ENCODE data around the gene LSR.
"Not testable (repeated sequence)": the region's sequence is repeated elsewhere in the genome, so short reads cannot be mapped to it uniquely, and the experiment has no call there.

LSR gene

DNA sequence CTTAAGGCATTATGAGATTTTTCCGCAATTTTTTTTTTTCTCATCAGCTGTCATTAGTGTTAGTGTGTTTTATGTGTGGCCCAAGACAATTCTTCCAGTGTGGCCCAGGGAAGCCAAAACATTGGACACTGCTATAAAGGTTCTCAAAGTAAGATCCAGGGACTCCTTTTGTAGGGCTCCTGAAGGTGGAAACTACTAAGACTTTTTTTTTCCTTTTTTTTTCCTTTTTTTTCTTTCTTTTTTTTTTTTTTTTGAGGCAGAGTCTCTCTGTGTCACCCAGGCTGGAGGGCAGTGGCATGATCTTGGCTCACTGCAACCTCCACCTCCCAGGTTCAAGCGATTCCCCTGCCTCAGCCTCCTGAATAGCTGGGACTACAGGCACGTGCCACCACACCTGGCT lies 36.7 kb downstream of the LSR start:
- DNase-seq: not testable (repeated sequence)

DNA sequence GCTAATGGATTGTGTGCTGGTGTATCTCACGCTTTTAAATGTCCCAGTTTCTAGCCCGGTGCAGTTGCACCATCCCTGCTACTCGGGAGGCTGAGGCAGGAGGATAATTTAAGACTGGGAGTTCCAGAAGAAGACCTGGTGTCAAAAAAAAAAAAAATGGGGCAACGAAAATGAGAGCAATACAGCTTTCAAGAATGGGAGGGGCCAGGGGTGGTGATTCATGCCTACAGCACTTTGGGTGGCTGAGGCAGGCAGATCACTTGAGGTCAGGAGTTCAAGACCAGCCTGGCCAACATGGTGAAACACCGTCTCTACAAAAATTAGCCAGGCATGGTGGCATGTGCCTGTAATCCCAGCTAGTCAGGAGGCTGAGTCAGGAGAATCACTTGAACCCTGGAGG lies 37.3 kb downstream of the LSR start:
- DNase-seq: not testable (repeated sequence)

DNA sequence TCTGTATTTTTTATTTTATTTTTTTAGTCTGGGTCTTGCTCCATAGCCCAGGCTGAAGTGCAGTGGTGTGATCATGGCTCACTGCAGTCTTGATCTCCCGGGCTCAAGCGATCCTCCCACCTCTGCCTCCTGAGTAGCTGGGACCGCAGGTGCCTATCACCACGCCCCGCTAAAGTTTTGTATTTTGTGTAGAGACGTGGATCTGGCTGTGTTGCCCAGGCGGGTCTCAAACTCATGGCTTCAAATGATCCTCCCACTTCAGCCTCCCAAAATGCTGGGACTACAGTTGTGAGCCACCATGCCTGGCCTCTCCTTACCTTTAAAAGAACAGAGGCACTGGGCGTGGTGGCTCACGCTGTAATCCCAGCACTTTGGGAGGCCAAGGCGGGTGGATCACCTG lies 38.9 kb downstream of the LSR start:
- DNase-seq: no peak

DNA sequence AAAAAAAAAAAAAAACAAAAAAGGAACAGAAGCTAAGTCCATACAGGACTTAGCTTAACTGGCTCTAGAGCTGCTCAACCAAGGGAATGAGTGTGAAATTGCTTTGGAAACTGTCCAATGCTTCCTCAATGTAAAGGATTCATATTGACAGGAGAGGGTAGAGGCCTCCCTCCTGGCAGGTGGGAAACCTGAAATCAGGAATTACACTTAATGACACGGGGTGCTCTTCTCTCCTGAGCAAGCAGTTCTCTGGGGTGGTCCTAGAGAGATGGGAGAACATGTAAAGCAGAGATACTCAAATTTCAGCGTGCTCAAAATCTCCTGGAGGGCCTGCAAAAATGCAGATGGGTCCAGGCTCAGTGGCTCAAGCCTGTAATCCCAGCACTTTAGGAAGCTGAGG lies 39.5 kb downstream of the LSR start:
- DNase-seq: no peak

DNA sequence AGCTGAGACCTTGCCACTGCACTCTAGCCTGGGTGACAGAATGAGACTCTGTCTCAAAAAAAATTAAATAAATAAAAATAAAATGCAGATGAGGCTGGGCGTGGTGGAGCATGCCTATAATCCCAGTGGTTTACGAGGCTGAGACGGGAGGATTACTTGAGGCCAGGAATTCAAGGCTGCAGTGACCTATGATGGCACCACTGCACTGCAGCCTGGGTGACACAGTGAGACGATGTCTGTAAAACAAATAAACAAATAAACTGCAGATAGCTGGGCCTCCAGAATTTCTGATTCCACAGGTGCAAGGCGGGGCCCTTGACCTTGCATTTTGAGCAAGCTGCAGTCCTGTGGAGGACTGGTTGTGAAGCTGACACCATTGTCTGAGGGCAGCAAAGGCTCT lies 40.1 kb downstream of the LSR start:
- DNase-seq: no peak

DNA sequence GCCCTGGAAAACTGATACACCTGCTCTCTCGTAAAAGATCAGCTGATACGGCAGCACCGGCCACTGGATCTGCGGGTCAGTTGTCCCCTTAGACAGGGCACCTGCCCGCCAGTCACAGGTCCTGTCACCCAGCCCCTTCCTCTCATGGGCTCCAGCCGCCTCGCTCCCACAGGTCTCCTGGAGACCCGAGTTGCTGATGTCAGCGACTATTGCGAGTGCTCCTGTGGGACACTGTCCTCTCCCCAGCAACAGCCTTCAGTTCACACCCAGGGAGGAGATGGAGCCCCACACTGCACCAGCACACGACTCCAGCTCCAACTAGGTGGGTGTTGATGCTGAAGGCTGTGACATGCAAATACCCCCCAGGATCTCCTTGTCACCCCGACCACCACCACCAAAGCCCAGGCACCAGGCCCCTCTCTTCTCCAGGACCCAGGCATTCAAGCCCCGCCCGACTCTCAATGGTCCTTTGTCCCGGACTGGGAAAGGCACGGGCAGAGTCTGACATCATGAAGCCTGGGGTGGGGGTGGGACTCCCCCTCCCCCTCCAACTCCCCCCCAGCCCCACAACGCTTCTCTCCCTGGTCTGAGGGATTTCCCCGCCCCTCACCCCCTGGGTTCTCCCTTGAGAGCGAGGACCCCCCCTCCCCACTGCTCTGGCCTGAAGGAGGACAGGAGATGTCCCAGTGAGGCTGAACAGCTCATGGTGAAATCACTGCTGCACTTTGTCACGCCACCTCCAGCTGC lies 41.8 kb downstream of the LSR start:
- peak in 42 of 51 donors; percentile 15 to 91 (median 70) for DNase-seq

DNA sequence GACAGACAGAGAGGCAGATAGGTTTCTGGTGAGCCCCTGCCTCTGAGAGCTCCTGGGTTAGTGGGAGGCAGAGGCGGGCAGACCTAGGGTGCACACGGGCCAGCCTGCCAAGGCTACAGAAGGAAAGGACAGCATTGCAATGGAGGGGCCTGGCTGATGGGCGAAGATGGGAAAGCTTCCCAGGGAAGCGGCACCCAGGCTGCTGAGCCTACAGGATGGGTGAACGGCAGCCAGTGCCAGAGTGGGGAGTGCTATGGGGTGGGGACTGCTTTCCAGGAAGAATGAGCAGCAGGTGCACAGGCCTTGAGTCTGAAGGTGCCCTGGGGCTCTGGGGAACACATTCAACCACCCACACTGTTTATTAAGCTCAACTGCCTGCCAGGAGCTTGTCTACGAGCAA lies 42.5 kb downstream of the LSR start:
- DNase-seq: peak in 8 of 51 donors; percentile 40 to 81 (median 49)

DNA sequence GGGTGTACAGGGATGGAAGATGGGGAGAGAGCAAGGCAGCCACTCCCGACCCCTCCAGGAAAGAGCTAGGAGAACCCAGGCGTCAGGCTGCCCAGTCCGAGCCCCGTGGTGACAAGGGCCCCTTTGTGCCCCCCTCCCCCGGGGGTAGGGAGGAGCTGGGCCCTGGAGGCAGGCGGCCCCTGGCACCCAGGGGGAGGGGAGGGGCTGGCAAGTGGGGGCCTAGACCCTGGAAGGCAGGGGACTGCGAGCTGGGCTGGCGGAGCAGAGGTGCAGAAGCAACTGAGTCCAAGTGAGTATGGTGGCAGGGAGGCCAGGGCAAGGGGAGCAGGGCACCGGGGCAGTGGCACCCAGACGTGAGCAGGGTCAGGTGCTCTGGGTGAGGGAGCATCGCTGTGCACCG lies 43.1 kb downstream of the LSR start, which contains the start of gene MAG:
TSS of gene MAG (plus strand) at position 246 of the 400 bp plus-strand sequence. CDS start 3,248 bp downstream, outside the sequence.
- DNase-seq: peak in 44 of 51 donors; percentile 28 to 94 (median 79)

DNA sequence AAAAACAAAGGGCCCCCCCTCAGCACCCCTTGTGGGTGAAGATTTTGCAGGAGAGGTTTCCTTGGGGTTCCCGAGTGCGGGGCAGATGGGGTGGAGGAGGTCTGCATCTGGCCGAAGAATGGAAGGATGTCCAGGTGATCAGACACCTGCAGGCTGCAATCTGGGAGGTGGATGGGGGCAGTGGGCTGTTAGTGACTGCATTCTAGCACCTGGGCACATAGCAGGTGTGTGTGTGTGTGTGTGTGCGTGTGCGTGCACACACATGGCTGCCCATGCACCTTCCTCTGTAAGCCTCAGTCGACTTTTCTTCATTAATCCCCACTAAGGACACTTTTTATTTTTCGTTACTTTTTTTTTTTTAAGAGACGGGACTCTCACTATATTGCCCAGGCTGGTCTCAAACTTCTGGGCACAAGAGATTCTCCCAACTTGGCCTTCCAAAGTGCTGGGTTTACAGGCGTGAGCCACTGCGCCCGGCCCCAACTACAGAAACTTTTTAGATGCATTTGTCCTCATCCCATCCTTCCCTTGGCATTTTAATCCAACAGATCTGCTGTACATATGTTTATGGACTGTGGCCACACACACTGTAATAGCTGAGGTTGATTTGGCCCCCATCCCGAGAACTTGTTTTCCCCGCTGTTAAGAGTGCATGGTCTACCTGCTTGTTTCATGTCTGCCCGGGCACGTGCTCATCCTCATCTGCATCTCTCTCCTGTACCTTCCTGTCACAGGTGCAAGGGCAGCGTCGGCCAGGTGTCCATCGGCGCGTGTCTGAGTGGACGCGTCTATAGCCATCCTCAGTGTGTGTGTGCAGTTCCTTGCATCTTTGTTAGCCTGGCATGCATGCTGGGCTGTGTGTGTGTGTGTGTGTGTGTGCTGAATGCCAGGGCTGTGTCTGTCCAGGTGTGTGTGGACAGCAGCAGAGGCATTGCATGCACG lies 43.9 kb downstream of the LSR start:
- peak in 1 of 51 donors; percentile 57 for DNase-seq

DNA sequence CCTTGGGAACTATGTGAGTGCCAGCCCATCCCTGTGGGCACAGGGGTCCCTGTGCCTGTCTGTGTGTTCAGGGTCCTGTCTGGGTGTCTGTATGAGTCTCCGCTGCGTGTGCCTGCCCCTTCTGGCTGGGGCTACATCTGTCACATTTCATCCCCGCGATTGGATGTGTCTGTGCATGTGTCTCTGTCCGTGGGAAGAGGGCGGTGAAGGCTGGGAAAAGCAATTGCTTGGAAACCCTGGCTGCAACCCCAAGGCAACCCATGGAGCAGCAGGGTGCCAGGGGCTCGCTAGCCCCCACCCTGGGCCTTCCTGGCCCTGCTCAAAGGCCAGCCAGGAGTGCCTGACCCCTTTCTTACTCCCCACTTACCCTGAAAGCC lies 44.5 kb downstream of the LSR start:
- peak in 29 of 51 donors; percentile 10 to 67 (median 40) for DNase-seq

DNA sequence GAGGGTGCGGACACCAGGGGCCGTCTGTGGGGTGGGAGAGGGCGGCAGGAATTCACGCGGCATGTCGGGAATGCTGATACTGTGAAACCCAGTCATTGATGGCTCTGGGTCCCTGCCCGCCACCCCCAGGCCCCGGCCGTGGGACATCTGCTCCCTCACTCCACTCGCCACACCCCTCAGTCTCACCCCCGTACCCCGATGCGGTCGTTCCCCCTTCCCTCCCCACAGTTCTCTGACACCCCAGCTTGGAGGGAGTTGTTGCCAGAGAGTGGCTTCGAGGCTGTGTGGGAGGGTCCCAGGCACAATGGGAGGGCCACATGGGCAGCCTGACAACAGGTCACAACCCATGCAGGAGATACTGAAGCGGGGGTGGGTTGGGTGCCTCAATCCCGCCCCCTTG lies 45.0 kb downstream of the LSR start:
- peak in 2 of 51 donors; percentile 31 to 32 for DNase-seq

DNA sequence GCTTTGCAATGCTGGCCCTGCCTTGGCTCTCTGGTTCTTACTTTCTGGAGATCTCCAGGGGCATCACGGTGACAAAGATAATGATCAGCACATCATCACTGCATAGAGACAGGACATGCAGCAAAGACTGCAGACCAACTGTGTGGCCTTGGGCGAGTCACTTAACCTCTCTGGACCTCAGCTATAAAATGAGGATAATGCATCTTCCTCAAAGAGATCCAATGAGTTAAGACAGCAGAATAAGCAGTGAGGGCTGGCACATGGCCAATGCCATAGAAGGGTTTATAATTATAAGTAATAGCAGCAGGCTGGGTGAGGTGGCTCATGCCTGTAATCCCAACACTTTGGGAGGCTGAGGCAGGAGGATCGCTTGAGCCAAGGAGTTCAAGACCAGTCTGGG lies 45.5 kb downstream of the LSR start:
- DNase-seq: no peak

DNA sequence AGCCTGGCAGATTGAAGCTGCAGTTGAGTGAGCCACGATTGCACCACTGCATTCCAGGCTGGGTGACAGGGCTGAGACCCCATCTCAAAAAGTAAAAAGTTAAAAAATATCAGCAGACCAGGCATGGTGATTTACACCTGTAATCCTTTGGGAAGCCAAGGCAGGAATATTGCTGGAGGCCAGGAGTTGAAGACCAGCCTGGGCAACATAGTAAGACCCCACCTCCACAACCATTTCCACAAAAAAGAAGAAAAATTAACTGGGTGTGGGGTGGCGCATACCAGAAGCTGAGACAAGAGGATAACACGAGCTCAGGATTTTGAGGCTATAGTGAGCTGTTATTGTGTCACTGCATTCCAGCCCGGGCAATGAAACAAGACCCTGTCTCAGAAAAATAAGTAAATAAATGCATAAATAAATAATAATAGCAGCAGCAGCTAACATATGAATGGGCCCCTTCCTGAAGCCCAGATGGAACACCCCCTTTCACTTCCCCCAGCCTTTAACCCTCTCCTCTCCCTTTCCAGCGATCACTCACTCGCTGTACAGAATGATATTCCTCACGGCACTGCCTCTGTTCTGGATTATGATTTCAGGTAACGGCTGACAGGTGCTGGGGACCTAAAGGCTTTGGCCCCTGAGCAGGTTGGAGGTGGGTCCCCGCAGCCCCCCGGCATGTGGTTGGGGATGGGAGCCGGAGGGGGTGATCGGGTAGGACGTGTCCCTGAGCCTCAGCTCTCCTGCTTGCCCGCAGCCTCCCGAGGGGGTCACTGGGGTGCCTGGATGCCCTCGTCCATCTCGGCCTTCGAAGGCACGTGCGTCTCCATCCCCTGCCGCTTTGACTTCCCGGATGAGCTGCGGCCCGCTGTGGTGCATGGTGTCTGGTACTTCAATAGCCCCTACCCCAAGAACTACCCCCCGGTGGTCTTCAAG lies 46.3 kb downstream of the LSR start:
- no peak for DNase-seq

DNA sequence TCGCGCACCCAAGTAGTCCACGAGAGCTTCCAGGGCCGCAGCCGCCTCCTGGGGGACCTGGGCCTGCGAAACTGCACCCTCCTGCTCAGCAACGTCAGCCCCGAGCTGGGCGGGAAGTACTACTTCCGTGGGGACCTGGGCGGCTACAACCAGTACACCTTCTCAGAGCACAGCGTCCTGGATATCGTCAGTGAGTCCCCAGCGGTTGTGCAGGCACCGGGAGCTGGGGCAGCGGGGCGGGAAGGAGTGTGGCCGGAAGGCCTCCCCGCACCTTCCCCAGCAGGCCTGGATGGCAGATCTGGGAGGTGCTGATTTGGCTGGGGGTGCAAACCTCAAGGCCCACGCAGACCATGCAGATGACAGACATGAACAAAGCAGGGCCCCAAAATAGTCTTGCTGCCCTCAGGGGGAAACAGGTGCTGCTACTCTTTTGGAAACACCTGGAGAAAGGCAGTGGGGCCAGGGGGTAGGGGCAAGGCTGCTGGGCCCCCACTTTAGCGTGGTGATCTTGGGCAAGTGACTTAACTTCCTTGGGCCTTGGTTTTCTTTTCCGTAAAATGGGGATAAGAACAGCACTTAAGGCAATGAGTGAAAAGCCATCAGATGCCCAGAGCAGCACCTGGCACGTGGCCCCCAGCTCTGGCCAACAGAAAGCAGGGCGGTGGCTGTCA lies 47.1 kb downstream of the LSR start:
- no peak for DNase-seq

DNA sequence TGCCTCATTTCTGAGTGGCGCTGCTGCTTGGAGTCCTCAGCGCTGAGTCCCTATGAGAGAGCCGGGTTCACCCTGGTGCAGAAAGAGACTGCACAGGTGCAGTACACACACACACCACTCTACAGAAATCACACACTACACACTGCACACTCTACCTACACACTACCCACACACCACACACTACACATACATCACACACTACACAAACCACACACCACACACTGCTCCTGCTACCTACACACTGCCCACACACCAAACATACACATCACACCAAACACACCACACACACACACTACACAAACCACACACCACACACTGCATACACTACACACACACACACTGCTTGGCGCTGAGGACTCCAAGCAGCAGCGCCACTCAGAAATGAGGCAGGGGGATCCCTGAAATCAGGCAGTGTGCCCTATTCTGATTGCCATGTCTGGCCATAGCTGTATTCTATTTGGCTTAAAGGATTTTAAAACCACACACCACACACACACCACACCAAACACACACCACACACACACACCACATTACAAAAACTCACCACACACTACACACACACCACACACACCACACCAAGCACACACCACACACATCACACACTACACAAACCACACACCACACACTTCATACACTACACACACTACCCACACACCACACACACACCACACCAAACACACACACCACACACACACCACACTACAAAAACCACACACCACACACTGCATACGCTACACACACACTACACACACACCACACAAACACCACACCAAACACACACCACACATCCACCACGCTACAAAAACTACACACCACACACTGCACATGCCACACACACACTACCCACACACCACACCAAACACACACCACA lies 48.1 kb downstream of the LSR start:
- DNase-seq: no peak

DNA sequence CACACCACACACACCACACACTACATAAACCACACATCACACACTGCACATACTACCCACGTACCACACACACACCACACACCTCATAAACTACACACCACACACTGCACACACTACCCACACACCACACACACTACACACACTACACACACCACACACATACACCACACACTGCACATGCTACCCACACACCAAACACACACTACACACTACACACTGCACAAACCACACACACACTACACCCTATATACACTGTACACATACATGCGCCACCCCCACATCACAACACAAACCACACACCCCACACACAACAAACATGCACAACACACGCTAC lies 48.7 kb downstream of the LSR start:
- DNase-seq: no peak

DNA sequence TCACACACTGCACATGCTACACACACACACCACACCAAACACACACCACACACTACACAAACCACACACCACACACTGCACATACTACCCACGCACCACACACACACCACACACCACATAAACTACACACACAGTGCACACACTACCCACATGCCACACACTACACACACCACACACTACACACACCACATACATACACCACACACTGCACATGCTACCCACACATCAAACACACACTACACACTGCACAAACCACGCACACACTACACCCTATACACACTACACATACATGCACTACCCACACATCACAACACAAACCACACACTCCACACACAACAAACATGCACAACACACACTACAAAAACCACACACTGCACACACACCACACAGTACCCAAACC lies 49.1 kb downstream of the LSR start:
- no peak for DNase-seq

DNA sequence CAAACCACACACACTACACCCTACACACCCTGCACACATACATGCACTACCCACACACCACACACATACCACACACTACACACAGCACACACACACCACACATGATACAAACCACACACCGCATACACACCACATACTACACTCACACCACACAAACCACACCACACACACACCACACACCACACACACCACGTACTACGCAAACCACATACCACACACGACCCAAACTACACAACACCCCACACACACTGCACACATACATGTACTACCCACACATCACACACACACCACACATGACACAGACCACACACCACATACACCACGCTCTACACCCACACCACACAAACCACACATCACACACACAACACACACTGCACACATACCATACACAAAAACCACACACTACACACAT lies 49.8 kb downstream of the LSR start:
- DNase-seq: no peak

DNA sequence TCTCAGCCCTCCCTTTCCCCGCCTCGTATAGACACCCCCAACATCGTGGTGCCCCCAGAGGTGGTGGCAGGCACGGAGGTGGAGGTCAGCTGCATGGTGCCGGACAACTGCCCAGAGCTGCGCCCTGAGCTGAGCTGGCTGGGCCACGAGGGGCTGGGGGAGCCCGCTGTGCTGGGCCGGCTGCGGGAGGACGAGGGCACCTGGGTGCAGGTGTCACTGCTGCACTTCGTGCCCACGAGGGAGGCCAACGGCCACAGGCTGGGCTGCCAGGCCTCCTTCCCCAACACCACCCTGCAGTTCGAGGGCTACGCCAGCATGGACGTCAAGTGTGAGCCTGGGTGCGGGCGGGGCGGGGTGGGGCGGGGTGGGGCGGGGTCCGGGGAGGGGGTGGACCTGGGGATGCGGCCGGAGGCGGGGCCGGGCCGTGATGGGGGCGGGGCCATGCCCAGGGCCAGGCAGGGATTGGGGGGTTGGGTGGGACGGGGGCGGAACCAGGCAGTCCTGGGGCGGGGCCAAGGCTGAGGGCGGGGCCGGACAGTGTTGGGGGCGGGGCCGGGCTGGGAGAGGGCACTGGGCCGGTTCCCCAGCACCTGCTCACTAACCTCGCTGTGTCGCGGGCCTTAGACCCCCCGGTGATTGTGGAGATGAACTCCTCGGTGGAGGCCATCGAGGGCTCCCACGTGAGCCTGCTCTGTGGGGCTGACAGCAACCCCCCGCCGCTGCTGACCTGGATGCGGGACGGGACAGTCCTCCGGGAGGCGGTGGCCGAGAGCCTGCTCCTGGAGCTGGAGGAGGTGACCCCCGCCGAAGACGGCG lies 50.9 kb downstream of the LSR start:
- peak in 35 of 51 donors; percentile 15 to 85 (median 53) for DNase-seq

Measured in hypothalamus (tissue), 51 donors.